ENCODE results near the gene CMTR2. TPM values are rescaled to one million over a fixed set of nuclear protein-coding genes. Genes with fewer than 3 reads are reported as not detected.

The CMTR2 gene
- total RNA-seq: 10 to 100 TPM; 10.6 to 25.5 (median 20.4) TPM
- total RNA-seq (2013): 28.4 TPM
- total RNA-seq: 27.7 to 94.0 (median 59.0) reads per million in 29 experiments

- Mint-ChIP-seq H3K9me3 (peaks cover 3 to 17% (median 15%) of the 10 kb centered on the region in 3 donors), H3K36me3 (peaks cover 34% of the 10 kb centered on the region), H3K4me1 (peaks cover 16 to 32% (median 31%) of the 10 kb centered on the region in 3 donors), H3K27ac (peak within 1 kb of the TSS; percentile 84 to 85), H3K27me3 (peaks cover 19 to 21% of the 10 kb centered on the region in 2 donors), H3K4me3 (peak within 1 kb of the TSS; percentile 85 to 86 (median 86))
- CTCF ChIA-PET: interaction anchor here in 1 of 2 donors (0.6 kb wide), 2 partner anchors 480 to 811 kb away, joined by 3 to 4 read pairs; no protein-coding TSS in a partner anchor
- H3K27ac ChIP-seq (ENCODE audit: low read length): peak within 1 kb of the TSS; percentile 86
- under 1% methylated on average over 46 of the region's 60 CpGs for WGBS (ENCODE audit: insufficient coverage)
- ATAC-seq (replicated peaks in 1 of 4) (peak; percentile 93 to 96 (median 94)), DNase-seq (peak; percentile 73 to 92 (median 82))
- H3K36me3 ChIP-seq (ENCODE audit: control insufficient read depth in 2 of 2, extremely low read depth in 1 of 2, insufficient read depth in 1 of 2, low read length in 1 of 2): peaks cover 4 to 15% of the 10 kb centered on the region in 2 donors
- H3K9me3 ChIP-seq: peaks cover 3% of the 10 kb centered on the region
- peaks cover 10 to 16% of the 10 kb centered on the region in 2 experiments for H3K4me1 ChIP-seq (ENCODE audit: control insufficient read depth in 1 of 2, extremely low read depth in 1 of 2, insufficient read depth in 2 of 2, low read length in 2 of 2)
- H3K27me3 ChIP-seq (replicated peaks in 1 of 2; ENCODE audit: control insufficient read depth in 2 of 2, extremely low read depth in 1 of 2, insufficient read depth in 2 of 2, low read length in 1 of 2): peaks cover 6 to 8% of the 10 kb centered on the region in 2 experiments
- POLR2A ChIA-PET: interaction anchor here (0.6 kb wide), 4 partner anchors 13 to 1949 kb away, joined by 3 to 7 read pairs (median 4); no protein-coding TSS in a partner anchor
- H3K4me3 ChIP-seq (ENCODE audit: control insufficient read depth in 1 of 2, extremely low read depth in 1 of 2, low read length in 1 of 2): peak within 1 kb of the TSS; percentile 87 to 92
Measured at GRCh38 chr16:71288890-71289731, at the start of gene CMTR2. CMTR2 (minus strand) TSS chr16:71289402; CDS start chr16:71285920, 3,482 bp downstream.

DNA sequence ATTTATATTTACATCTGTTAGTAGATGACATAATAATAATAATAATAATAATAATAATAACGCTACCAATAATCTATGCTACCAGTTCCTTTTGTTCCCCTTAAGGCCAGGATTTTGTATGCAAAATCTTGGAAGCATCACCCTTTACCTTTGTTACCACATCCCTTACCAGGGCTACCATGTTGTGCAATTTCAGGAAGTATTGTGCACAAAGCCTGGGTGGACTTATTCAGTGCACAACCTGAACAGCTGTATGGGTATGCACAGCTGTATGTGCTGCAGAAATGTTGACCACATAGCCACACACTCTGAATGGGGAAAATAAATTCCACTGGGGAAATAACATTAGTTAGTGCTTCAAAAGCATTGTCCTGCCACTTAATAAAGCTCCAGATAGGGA is 49.4 kb upstream of the CMTR2 start:
- Mint-ChIP-seq H3K27ac (no peak overlapping the region), H3K36me3 (no peaks in the 10 kb centered on the region), H3K4me3 (no peak overlapping the region), H3K9me3 (peaks cover 0 to 8% (median 4%) of the 10 kb centered on the region in 3 donors), H3K4me1 (no peaks in the 10 kb centered on the region), H3K27me3 (peaks cover 24 to 29% of the 10 kb centered on the region in 2 donors)
- peaks cover 0 to 23% of the 10 kb centered on the region in 2 experiments for H3K27me3 ChIP-seq (replicated peaks in 1 of 2; ENCODE audit: control insufficient read depth in 2 of 2, extremely low read depth in 1 of 2, insufficient read depth in 2 of 2, low read length in 1 of 2)
- no CpG with 5 or more reads among the region's 1 CpG for WGBS (ENCODE audit: insufficient coverage)
- no peak for DNase-seq
- POLR2A ChIA-PET: no interaction called here
- CTCF ChIA-PET: no interaction called here
- no peaks in the 10 kb centered on the region for H3K9me3 ChIP-seq
- no peak for ATAC-seq (replicated peaks in 1 of 4)
- no peak overlapping the region for H3K4me3 ChIP-seq (ENCODE audit: control insufficient read depth in 1 of 2, extremely low read depth in 1 of 2, low read length in 1 of 2)
- no peaks in the 10 kb centered on the region for H3K36me3 ChIP-seq (ENCODE audit: control insufficient read depth in 2 of 2, extremely low read depth in 1 of 2, insufficient read depth in 1 of 2, low read length in 1 of 2)
- no peaks in the 10 kb centered on the region for H3K4me1 ChIP-seq (ENCODE audit: control insufficient read depth in 1 of 2, extremely low read depth in 1 of 2, insufficient read depth in 2 of 2, low read length in 2 of 2)
- no peak overlapping the region for H3K27ac ChIP-seq (ENCODE audit: low read length)

- Mint-ChIP-seq H3K27me3 (peaks cover 24 to 29% of the 10 kb centered on the region in 2 donors), H3K4me3 (no peak overlapping the region), H3K27ac (no peak overlapping the region), H3K9me3 (peaks cover 0 to 8% (median 4%) of the 10 kb centered on the region in 3 donors), H3K36me3 (no peaks in the 10 kb centered on the region), H3K4me1 (no peaks in the 10 kb centered on the region)
- CTCF ChIA-PET: no interaction called here
- WGBS (ENCODE audit: insufficient coverage): 66% methylated on average over 2 of the region's 2 CpGs
- H3K4me3 ChIP-seq (ENCODE audit: control insufficient read depth in 1 of 2, extremely low read depth in 1 of 2, low read length in 1 of 2): no peak overlapping the region
- POLR2A ChIA-PET: no interaction called here
- H3K27me3 ChIP-seq (replicated peaks in 1 of 2; ENCODE audit: control insufficient read depth in 2 of 2, extremely low read depth in 1 of 2, insufficient read depth in 2 of 2, low read length in 1 of 2): peaks cover 0 to 20% of the 10 kb centered on the region in 2 experiments
- H3K9me3 ChIP-seq: no peaks in the 10 kb centered on the region
- DNase-seq (no peak), ATAC-seq (replicated peaks in 1 of 4) (no peak)
- H3K4me1 ChIP-seq (ENCODE audit: control insufficient read depth in 1 of 2, extremely low read depth in 1 of 2, insufficient read depth in 2 of 2, low read length in 2 of 2): no peaks in the 10 kb centered on the region
- H3K27ac ChIP-seq (ENCODE audit: low read length): no peak overlapping the region
- no peaks in the 10 kb centered on the region for H3K36me3 ChIP-seq (ENCODE audit: control insufficient read depth in 2 of 2, extremely low read depth in 1 of 2, insufficient read depth in 1 of 2, low read length in 1 of 2)
Measured at GRCh38 chr16:71338193-71338592, 49.0 kb upstream of the CMTR2 start.

DNA sequence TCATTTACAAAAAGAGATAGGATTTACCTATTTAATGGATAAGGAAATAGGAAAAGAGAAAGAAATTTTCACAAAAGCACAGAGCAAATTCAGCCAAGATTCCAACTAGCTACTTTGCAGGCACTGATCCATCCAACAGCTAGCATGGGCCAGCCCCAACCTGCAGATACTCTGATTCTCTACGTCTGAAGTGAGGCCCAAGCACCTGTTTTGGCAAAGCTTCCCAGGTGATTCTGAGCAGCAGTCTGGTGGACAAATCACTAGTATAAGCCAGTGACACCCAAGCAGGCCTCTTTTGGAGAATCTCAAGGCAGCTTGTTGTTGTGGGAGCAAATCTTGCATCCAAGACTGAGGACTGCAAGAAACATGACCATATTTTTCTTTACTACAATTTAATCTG is 48.4 kb upstream of the CMTR2 start:
- DNase-seq (no peak), ATAC-seq (replicated peaks in 1 of 4) (no peak)
- Histone ChIP-seq H3K4me1 (ENCODE audit: control insufficient read depth in 1 of 2, extremely low read depth in 1 of 2, insufficient read depth in 2 of 2, low read length in 2 of 2) (no peaks in the 10 kb centered on the region), H3K27ac (ENCODE audit: low read length) (no peak overlapping the region), H3K27me3 (replicated peaks in 1 of 2; ENCODE audit: control insufficient read depth in 2 of 2, extremely low read depth in 1 of 2, insufficient read depth in 2 of 2, low read length in 1 of 2) (peaks cover 0 to 18% of the 10 kb centered on the region in 2 experiments), H3K9me3 (no peaks in the 10 kb centered on the region), H3K4me3 (ENCODE audit: control insufficient read depth in 1 of 2, extremely low read depth in 1 of 2, low read length in 1 of 2) (no peak overlapping the region), H3K36me3 (ENCODE audit: control insufficient read depth in 2 of 2, extremely low read depth in 1 of 2, insufficient read depth in 1 of 2, low read length in 1 of 2) (no peaks in the 10 kb centered on the region)
- ChIA-PET POLR2A (no interaction called here), CTCF (no interaction called here)
- Mint-ChIP-seq H3K27ac (no peak overlapping the region), H3K4me1 (no peaks in the 10 kb centered on the region), H3K36me3 (no peaks in the 10 kb centered on the region), H3K27me3 (peaks cover 24 to 29% of the 10 kb centered on the region in 2 donors), H3K9me3 (peaks cover 0 to 8% (median 4%) of the 10 kb centered on the region in 3 donors), H3K4me3 (no peak overlapping the region)
- WGBS (ENCODE audit: insufficient coverage): 77% methylated on average over 1 of the region's 1 CpG

DNA sequence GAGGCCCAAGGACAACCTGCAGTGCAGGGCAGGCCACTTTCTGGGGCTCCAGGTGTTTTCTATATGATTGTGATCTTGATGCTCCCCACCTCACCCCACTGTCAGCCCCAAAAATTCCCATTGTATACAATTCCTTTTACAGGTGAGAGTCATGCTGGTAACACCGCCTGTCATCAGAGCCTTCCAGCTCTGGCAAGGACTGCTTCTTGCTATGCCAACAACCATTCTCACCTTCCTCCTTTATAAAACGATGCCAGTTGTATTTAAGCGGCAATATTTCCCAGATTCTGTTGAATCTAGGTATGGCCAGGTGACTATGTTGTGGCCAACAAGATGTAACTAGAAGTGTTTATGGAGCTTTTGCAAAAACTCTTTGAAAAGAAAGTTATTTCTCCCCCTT is 38.9 kb upstream of the CMTR2 start:
- Mint-ChIP-seq H3K4me3 (no peak overlapping the region), H3K36me3 (no peaks in the 10 kb centered on the region), H3K27me3 (peaks cover 14 to 29% of the 10 kb centered on the region in 2 donors), H3K9me3 (peaks cover 0 to 2% (median 0%) of the 10 kb centered on the region in 3 donors), H3K27ac (no peak overlapping the region), H3K4me1 (no peaks in the 10 kb centered on the region)
- Histone ChIP-seq H3K27ac (ENCODE audit: low read length) (no peak overlapping the region), H3K27me3 (replicated peaks in 1 of 2; ENCODE audit: control insufficient read depth in 2 of 2, extremely low read depth in 1 of 2, insufficient read depth in 2 of 2, low read length in 1 of 2) (peaks cover 0 to 6% of the 10 kb centered on the region in 2 experiments), H3K4me1 (ENCODE audit: control insufficient read depth in 1 of 2, extremely low read depth in 1 of 2, insufficient read depth in 2 of 2, low read length in 2 of 2) (no peaks in the 10 kb centered on the region), H3K36me3 (ENCODE audit: control insufficient read depth in 2 of 2, extremely low read depth in 1 of 2, insufficient read depth in 1 of 2, low read length in 1 of 2) (no peaks in the 10 kb centered on the region), H3K9me3 (no peaks in the 10 kb centered on the region), H3K4me3 (ENCODE audit: control insufficient read depth in 1 of 2, extremely low read depth in 1 of 2, low read length in 1 of 2) (no peak overlapping the region)
- DNase-seq (no peak), ATAC-seq (replicated peaks in 1 of 4) (no peak)
- 67% methylated on average over 1 of the region's 3 CpGs for WGBS (ENCODE audit: insufficient coverage)
- ChIA-PET POLR2A (no interaction called here), CTCF (no interaction called here)

DNA sequence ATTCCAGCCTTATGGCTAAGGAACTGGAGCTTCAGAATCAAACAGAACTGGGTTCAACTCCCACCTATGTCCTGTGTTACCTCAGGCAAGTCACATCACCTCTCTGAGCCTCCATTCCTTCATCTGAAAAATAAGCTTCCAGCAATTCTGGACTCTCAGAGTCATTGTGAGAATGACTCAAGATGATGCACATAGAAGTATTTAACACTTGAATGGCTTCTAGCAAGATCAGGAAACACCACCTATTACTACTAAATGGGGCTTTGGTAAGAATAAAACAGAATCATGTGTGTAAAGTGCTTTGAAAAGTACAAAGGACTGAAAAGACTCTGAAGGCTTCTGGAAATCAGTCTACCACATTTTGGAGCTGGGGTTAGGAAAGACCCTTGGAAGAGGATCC is 38.5 kb upstream of the CMTR2 start:
- ATAC-seq (replicated peaks in 1 of 4): no peak
- ChIA-PET POLR2A (no interaction called here), CTCF (no interaction called here)
- H3K36me3 ChIP-seq (ENCODE audit: control insufficient read depth in 2 of 2, extremely low read depth in 1 of 2, insufficient read depth in 1 of 2, low read length in 1 of 2): no peaks in the 10 kb centered on the region
- peaks cover 14 to 29% of the 10 kb centered on the region in 2 donors for H3K27me3 Mint-ChIP-seq
- DNase-seq: no peak
- H3K9me3 Mint-ChIP-seq: peaks cover 0 to 2% (median 0%) of the 10 kb centered on the region in 3 donors
- no peaks in the 10 kb centered on the region for H3K9me3 ChIP-seq
- no peak overlapping the region for H3K4me3 Mint-ChIP-seq
- no peak overlapping the region for H3K27ac Mint-ChIP-seq
- no peaks in the 10 kb centered on the region for H3K4me1 Mint-ChIP-seq
- no peak overlapping the region for H3K27ac ChIP-seq (ENCODE audit: low read length)
- H3K36me3 Mint-ChIP-seq: no peaks in the 10 kb centered on the region
- H3K4me1 ChIP-seq (ENCODE audit: control insufficient read depth in 1 of 2, extremely low read depth in 1 of 2, insufficient read depth in 2 of 2, low read length in 2 of 2): no peaks in the 10 kb centered on the region
- peaks cover 0 to 6% of the 10 kb centered on the region in 2 experiments for H3K27me3 ChIP-seq (replicated peaks in 1 of 2; ENCODE audit: control insufficient read depth in 2 of 2, extremely low read depth in 1 of 2, insufficient read depth in 2 of 2, low read length in 1 of 2)
- H3K4me3 ChIP-seq (ENCODE audit: control insufficient read depth in 1 of 2, extremely low read depth in 1 of 2, low read length in 1 of 2): no peak overlapping the region
